Stimulated activated CD4-positive, alpha-beta T cell treated with anti-CD3 and anti-CD28 coated beads, Interleukin-4, amount 100 ng/mL, for 48 hours (primary cell): ENCODE measurements around the gene NUDT7.
A peak's percentile ranks its signal among the peaks of the same experiment; 100 is the strongest.

ENCODE experiments used
- DNase-seq, 2 donors: peaks; one replicate each; pipeline ENCODE4 v3.0.0-alpha.2; 2020; ENCODE audit warnings: low read depth in 2 of 2

The NUDT7 gene

GRCh38 chr16:77780378-77780837 is 58.1 kb downstream of the NUDT7 start:
- DNase-seq = no peak

- no peak for DNase-seq
These were observed 58.8 kb downstream of the NUDT7 start for GRCh38 chr16:77781091-77781490.

- no peak for DNase-seq
These were observed 60.4 kb downstream of the NUDT7 start for GRCh38 chr16:77782694-77783093.

- DNase-seq = no peak
These were observed 62.4 kb downstream of the NUDT7 start for GRCh38 chr16:77784441-77785372.

- DNase-seq = no peak
These were observed 63.1 kb downstream of the NUDT7 start for GRCh38 chr16:77785373-77785764.

- no peak for DNase-seq
These were observed 64.0 kb downstream of the NUDT7 start for GRCh38 chr16:77786186-77786847.

GRCh38 chr16:77787452-77787851 is 65.1 kb downstream of the NUDT7 start:
- no peak for DNase-seq

GRCh38 chr16:77788181-77789084 is 66.1 kb downstream of the NUDT7 start, which contains the start of gene VAT1L:
TSS of gene VAT1L (plus strand) at chr16:77788564. CDS start at chr16:77788683, 119 bp downstream.
- DNase-seq = peak in 1 of 2 donors; percentile 4

- no peak for DNase-seq
These were observed 67.0 kb downstream of the NUDT7 start for GRCh38 chr16:77789085-77790008.

GRCh38 chr16:77790009-77790372 is 67.7 kb downstream of the NUDT7 start:
- no peak for DNase-seq

GRCh38 chr16:77790912-77791311 is 68.6 kb downstream of the NUDT7 start:
- DNase-seq = no peak
